Neuronal stem cell (in vitro differentiated cells): ENCODE measurements around the gene NSUN6.

Experiments used
- DNase-seq: peaks from one replicate; pipeline ENCODE4 v3.0.0-alpha.2; 2013; ENCODE audit warnings: low spot score
- H2AFZ ChIP-seq: one replicate; pipeline ENCODE4 v1.6.1; 2013; ENCODE audit warnings: mild to moderate bottlenecking, low read length, inconsistent platforms
- H2AK5ac ChIP-seq: 2 replicates; pipeline ENCODE4 v1.6.1; 2013; ENCODE audit warnings: low read depth, mild to moderate bottlenecking, inconsistent platforms, low read length, moderate library complexity, mixed read lengths
- H2BK120ac ChIP-seq: 2 replicates; pipeline ENCODE4 v1.6.1; 2013; ENCODE audit warnings: low read depth, mild to moderate bottlenecking, inconsistent platforms, low read length, moderate library complexity, mixed read lengths
- H2BK12ac ChIP-seq: one replicate; pipeline ENCODE4 v1.6.1; 2013; ENCODE audit warnings: low read length, inconsistent platforms
- H2BK15ac ChIP-seq: 2 replicates; pipeline ENCODE4 v1.6.1; 2013; ENCODE audit warnings: mild to moderate bottlenecking, low read length, inconsistent platforms, mixed read lengths
- H2BK5ac ChIP-seq: one replicate; pipeline ENCODE4 v1.6.1; 2013; ENCODE audit warnings: inconsistent platforms, mild to moderate bottlenecking, low read length, moderate library complexity
- H3K14ac ChIP-seq: one replicate; pipeline ENCODE4 v1.6.1; 2013; ENCODE audit warnings: low read length, inconsistent platforms
- H3K18ac ChIP-seq: 2 replicates; pipeline ENCODE4 v1.6.1; 2013; ENCODE audit warnings: low read length, inconsistent platforms
- H3K23ac ChIP-seq: 2 replicates; pipeline ENCODE4 v1.6.1; 2013; ENCODE audit warnings: low read depth, mild to moderate bottlenecking, mixed read lengths, low read length, inconsistent platforms; ENCODE audit not compliant: poor library complexity
- H3K27ac ChIP-seq: replicated peaks from 3 replicates; pipeline ENCODE4 v1.5.1; 2013; ENCODE audit warnings: low read length, inconsistent platforms
- H3K27me3 ChIP-seq, 3 experiments: 2 replicates each; pipeline ENCODE4 v1.6.1; 2013; ENCODE audit warnings: low read length in 3 of 3, mild to moderate bottlenecking in 2 of 3, inconsistent platforms in 1 of 3, low read depth in 1 of 3, mixed read lengths in 1 of 3, moderate library complexity in 1 of 3; ENCODE audit not compliant: control insufficient read depth in 3 of 3, insufficient read depth in 3 of 3
- H3K36me3 ChIP-seq, 2 donors: replicated peaks in 1 of 2; 2 replicates each; pipeline ENCODE4 v1.6.1; 2013; ENCODE audit warnings: low read length in 2 of 2; ENCODE audit not compliant: control insufficient read depth in 2 of 2, insufficient read depth in 2 of 2
- H3K4ac ChIP-seq: 2 replicates; pipeline ENCODE4 v1.6.1; 2013; ENCODE audit warnings: inconsistent platforms, mild to moderate bottlenecking, low read length, moderate library complexity
- H3K4me1 ChIP-seq, 2 donors: 1 replicate in 1 of 2; 2 replicates in 1 of 2; pipeline ENCODE4 v1.6.1; 2013; ENCODE audit warnings: low read length in 2 of 2, low read depth in 1 of 2; ENCODE audit not compliant: control insufficient read depth in 2 of 2, insufficient read depth in 1 of 2
- H3K4me2 ChIP-seq: one replicate; pipeline ENCODE4 v1.6.1; 2013; ENCODE audit warnings: mild to moderate bottlenecking, low read length, inconsistent platforms; ENCODE audit not compliant: insufficient read depth, poor library complexity, severe bottlenecking
- H3K4me3 ChIP-seq, 2 donors: 2 replicates each; pipeline ENCODE4 v1.5.1; 2013; ENCODE audit warnings: low read length in 2 of 2, mild to moderate bottlenecking in 2 of 2, inconsistent platforms in 1 of 2, moderate library complexity in 1 of 2
- H3K79me1 ChIP-seq: one replicate; pipeline ENCODE4 v1.6.1; 2013; ENCODE audit warnings: low read depth, mild to moderate bottlenecking, inconsistent platforms, low read length, moderate library complexity
- H3K9ac ChIP-seq: one replicate; pipeline ENCODE4 v1.6.1; 2013; ENCODE audit warnings: mild to moderate bottlenecking, low read depth, low read length, inconsistent platforms; ENCODE audit not compliant: poor library complexity
- H3K9me3 ChIP-seq, 2 donors: replicated peaks in 1 of 2; 2 replicates each; pipeline versions ENCODE3 to v1.6.1; 2013; ENCODE audit warnings: low read length in 2 of 2, mild to moderate bottlenecking in 2 of 2, inconsistent platforms in 1 of 2, low read depth in 1 of 2, mixed read lengths in 1 of 2, moderate library complexity in 1 of 2; ENCODE audit not compliant: control insufficient read depth in 2 of 2, insufficient read depth in 1 of 2
- H4K8ac ChIP-seq: one replicate; pipeline ENCODE4 v1.6.1; 2013; ENCODE audit warnings: low read depth, mild to moderate bottlenecking, inconsistent platforms, low read length, moderate library complexity
- H4K91ac ChIP-seq: one replicate; pipeline ENCODE4 v1.6.1; 2013; ENCODE audit warnings: low read length, low read depth, mild to moderate bottlenecking, inconsistent platforms; ENCODE audit not compliant: poor library complexity
- WGBS, 2 donors: extraction: QIAGEN DNeasy Blood & Tissue Kit; methylation state at CpG; one replicate each; pipeline ENCODE4 v1.1.7; 2013; ENCODE audit warnings: missing lambda C conversion rate in 2 of 2, mixed read lengths in 1 of 2; ENCODE audit not compliant: insufficient read length in 2 of 2, insufficient replicate concordance in 1 of 2; ENCODE audit errors: extremely low coverage in 2 of 2; 5-methylcytosine and 5-hydroxymethylcytosine counted together

NSUN6 gene

DNA sequence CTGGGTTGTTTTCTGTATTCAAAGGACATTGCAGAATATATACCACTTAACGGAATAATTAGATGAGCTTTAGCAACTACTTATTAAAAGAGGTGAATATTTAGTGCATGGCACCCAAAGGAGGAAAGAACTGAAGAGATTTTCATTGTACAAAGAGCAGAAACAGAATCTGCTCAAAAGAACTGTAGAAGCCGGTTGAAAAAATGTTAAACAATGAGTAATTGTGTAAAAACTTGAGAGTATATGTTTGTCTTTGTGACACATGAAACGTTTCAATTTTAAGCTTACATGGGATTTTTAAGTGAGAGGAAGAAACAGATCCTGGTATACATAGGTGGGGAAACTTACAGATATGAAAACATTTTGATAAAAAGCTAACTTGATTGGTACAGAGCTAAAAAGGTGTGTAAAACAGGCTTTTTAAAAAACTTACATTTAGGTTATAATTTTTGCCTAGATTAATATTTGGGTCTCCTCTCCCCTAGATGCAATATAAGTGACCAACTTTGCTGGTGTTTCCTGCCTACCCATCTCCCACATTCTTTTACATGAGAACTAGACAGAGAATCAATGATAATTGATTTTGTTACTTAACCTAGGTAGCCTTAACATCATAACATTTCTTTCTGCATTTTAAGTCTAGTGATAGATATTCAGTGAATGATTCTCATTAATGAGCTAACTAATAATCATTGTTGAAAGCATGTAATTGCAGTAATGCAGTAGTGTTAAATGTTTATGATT lies 14.6 kb upstream of the NSUN6 start:
- Histone ChIP-seq H3K4me2 (no peak overlapping the region), H3K9me3 (peaks cover 0 to 3% of the 10 kb centered on the region in 2 donors), H3K79me1 (peaks cover 5% of the 10 kb centered on the region), H2AK5ac (no peak overlapping the region), H2BK15ac (no peak overlapping the region), H3K27ac (no peak overlapping the region), H2AFZ (no peak overlapping the region), H3K14ac (no peak overlapping the region), H3K4me1 (peaks cover 2% of the 10 kb centered on the region in 2 donors), H2BK12ac (no peak overlapping the region), H3K18ac (no peak overlapping the region), H3K23ac (no peak overlapping the region), H3K4me3 (no peak overlapping the region), H4K91ac (no peak overlapping the region), H3K36me3 (peaks cover 2 to 86% of the 10 kb centered on the region in 2 donors), H3K4ac (no peak overlapping the region), H3K27me3 (no peaks in the 10 kb centered on the region), H4K8ac (no peak overlapping the region), H2BK5ac (no peak overlapping the region), H2BK120ac (no peak overlapping the region), H3K9ac (no peak overlapping the region)
- no CpG with 5 or more reads among the region's 3 CpGs for WGBS, 2 donors
- DNase-seq: no peak

GRCh38 chr10:18664841-18665478 lies 13.6 kb upstream of the NSUN6 start:
- Histone ChIP-seq H3K4me2 (no peak overlapping the region), H3K4me1 (peaks cover 2 to 3% of the 10 kb centered on the region in 2 donors), H3K4ac (no peak overlapping the region), H2BK15ac (no peak overlapping the region), H3K23ac (no peak overlapping the region), H3K79me1 (peaks cover 5% of the 10 kb centered on the region), H3K27me3 (no peaks in the 10 kb centered on the region), H3K36me3 (peaks cover 2 to 76% of the 10 kb centered on the region in 2 donors), H2BK120ac (no peak overlapping the region), H3K18ac (no peak overlapping the region), H4K8ac (no peak overlapping the region), H2AFZ (no peak overlapping the region), H4K91ac (no peak overlapping the region), H2BK12ac (no peak overlapping the region), H3K9me3 (peaks cover 0 to 3% of the 10 kb centered on the region in 2 donors), H3K4me3 (no peak overlapping the region), H2BK5ac (no peak overlapping the region), H2AK5ac (no peak overlapping the region), H3K27ac (no peak overlapping the region), H3K9ac (no peak overlapping the region), H3K14ac (no peak overlapping the region)
- no CpG with 5 or more reads among the region's 2 CpGs for WGBS, 2 donors
- DNase-seq: no peak

DNA sequence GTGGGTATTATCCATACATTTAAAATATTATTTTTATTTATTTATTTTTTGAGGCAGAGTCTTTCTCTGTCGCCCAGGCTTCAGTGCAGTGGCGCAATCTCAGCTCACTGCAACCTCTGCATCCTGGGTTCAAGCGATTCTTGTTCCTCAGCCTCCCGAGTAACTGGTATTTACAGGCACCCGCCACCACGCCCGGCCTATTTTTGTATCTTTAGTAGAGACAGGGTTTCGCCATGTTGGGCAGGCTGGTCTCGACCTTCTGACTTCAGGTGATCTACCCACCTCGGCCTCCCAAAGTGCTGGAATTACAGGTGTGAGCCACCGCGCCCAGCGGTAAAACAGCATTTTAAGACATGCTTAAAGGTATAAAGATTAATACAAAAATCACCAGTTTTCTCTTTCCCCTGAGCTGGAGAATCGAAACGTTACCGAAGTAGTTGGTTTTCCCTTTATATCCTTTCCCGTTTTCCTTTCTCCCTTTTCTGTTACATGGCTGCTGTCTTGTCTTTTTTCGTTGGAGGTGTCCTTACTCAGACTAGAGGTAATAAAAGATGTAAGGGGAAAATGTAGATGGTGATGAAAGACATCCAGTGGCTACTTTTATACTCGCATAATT lies 9.5 kb upstream of the NSUN6 start:
- H3K18ac ChIP-seq: no peak overlapping the region
- no peak overlapping the region for H2BK12ac ChIP-seq
- no peak for DNase-seq
- H3K27me3 ChIP-seq: no peaks in the 10 kb centered on the region
- H3K4ac ChIP-seq: no peak overlapping the region
- no peak overlapping the region for H3K9ac ChIP-seq
- peaks cover 2 to 36% of the 10 kb centered on the region in 2 donors for H3K36me3 ChIP-seq
- peak overlapping the region in 1 of 2 donors; percentile 89 for H3K4me3 ChIP-seq
- no peak overlapping the region for H3K14ac ChIP-seq
- peaks cover 4 to 9% of the 10 kb centered on the region in 2 donors for H3K4me1 ChIP-seq
- H3K9me3 ChIP-seq: peaks cover 0 to 3% of the 10 kb centered on the region in 2 donors
- no peak overlapping the region for H2AFZ ChIP-seq
- H2BK5ac ChIP-seq: no peak overlapping the region
- no peak overlapping the region for H4K8ac ChIP-seq
- no peak overlapping the region for H3K27ac ChIP-seq
- H3K79me1 ChIP-seq: peaks cover 5% of the 10 kb centered on the region
- no CpG with 5 or more reads among the region's 19 CpGs for WGBS, 2 donors
- H2AK5ac ChIP-seq: no peak overlapping the region
- no peak overlapping the region for H4K91ac ChIP-seq
- H3K23ac ChIP-seq: no peak overlapping the region
- H3K4me2 ChIP-seq: peak overlapping the region; percentile 33
- H2BK120ac ChIP-seq: no peak overlapping the region
- no peak overlapping the region for H2BK15ac ChIP-seq
